ENCODE data around the gene TPK1.

- TF ChIP-seq, protein P1, sequence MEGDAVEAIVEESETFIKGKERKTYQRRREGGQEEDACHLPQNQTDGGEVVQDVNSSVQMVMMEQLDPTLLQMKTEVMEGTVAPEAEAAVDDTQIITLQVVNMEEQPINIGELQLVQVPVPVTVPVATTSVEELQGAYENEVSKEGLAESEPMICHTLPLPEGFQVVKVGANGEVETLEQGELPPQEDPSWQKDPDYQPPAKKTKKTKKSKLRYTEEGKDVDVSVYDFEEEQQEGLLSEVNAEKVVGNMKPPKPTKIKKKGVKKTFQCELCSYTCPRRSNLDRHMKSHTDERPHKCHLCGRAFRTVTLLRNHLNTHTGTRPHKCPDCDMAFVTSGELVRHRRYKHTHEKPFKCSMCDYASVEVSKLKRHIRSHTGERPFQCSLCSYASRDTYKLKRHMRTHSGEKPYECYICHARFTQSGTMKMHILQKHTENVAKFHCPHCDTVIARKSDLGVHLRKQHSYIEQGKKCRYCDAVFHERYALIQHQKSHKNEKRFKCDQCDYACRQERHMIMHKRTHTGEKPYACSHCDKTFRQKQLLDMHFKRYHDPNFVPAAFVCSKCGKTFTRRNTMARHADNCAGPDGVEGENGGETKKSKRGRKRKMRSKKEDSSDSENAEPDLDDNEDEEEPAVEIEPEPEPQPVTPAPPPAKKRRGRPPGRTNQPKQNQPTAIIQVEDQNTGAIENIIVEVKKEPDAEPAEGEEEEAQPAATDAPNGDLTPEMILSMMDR (IDR thresholded peaks at IDR 0.05): no peak
- TF ChIP-seq USF2 (IDR thresholded peaks at IDR 0.05): no peak
- no peak for TF ChIP-seq SREBF2 (IDR thresholded peaks at IDR 0.05)
- TF ChIP-seq BHLHE40 (IDR thresholded peaks at IDR 0.05; ENCODE audit: low read depth, low read length): no peak
- TF ChIP-seq TP53 (CRISPR knock-in tag; IDR thresholded peaks at IDR 0.05): no peak
These were observed 641 bp upstream of the TPK1 start for GRCh38 chr7:144836545-144836842.
